Astrocyte (in vitro differentiated cells and primary cell): ENCODE data around the gene LCLAT1. TPM values are rescaled to one million over a fixed set of nuclear protein-coding genes. Genes with fewer than 3 reads are reported as not detected.

Experiments used
- DNase-seq: peaks from one replicate; pipeline ENCODE4 v3.0.0-alpha.2; 2010; ENCODE audit warnings: low read depth
- FAIRE-seq: peaks from 2 replicates; lab custom pipeline; 2011; peaks lifted over from hg19 to GRCh38; lab: Jason Lieb, UNC
- H2AFZ ChIP-seq: 2 replicates; pipeline ENCODE4 v1.6.0; 2012; ENCODE audit warnings: low read depth, low read length, inconsistent platforms
- H3K27ac ChIP-seq: 2 replicates; pipeline ENCODE4 v1.5.1; 2011; ENCODE audit warnings: low read depth, low read length, inconsistent platforms
- H3K27me3 ChIP-seq: 2 replicates; pipeline ENCODE4 v1.6.0; 2011; ENCODE audit warnings: low read length, inconsistent platforms; ENCODE audit not compliant: insufficient read depth
- H3K36me3 ChIP-seq: 2 replicates; pipeline ENCODE4 v1.5.1; 2011; ENCODE audit warnings: low read length, inconsistent platforms; ENCODE audit not compliant: insufficient read depth
- H3K4me1 ChIP-seq: 2 replicates; pipeline ENCODE4 v1.5.1; 2011; ENCODE audit warnings: low read length, inconsistent platforms; ENCODE audit not compliant: insufficient read depth
- H3K4me2 ChIP-seq: 2 replicates; pipeline ENCODE4 v1.6.0; 2012; ENCODE audit warnings: low read length, inconsistent platforms
- H3K4me3 ChIP-seq: 2 replicates; pipeline ENCODE4 v1.5.1; 2011; ENCODE audit warnings: low read depth, mild to moderate bottlenecking, low read length, inconsistent platforms; ENCODE audit not compliant: insufficient read depth
- H3K79me2 ChIP-seq: 2 replicates; pipeline ENCODE4 v1.6.0; 2012; ENCODE audit warnings: mild to moderate bottlenecking, low read length, inconsistent platforms; ENCODE audit not compliant: insufficient read depth
- H3K9ac ChIP-seq: 2 replicates; pipeline ENCODE4 v1.6.0; 2012; ENCODE audit warnings: mild to moderate bottlenecking, low read length, inconsistent platforms
- H3K9me3 ChIP-seq: 2 replicates; pipeline ENCODE4 v1.5.1; 2012; ENCODE audit warnings: low read depth, mild to moderate bottlenecking, low read length, inconsistent platforms; ENCODE audit not compliant: insufficient read depth
- H4K20me1 ChIP-seq: 2 replicates; pipeline ENCODE4 v1.6.0; 2012; ENCODE audit warnings: low read length, inconsistent platforms; ENCODE audit not compliant: insufficient read depth
- H3K27ac Mint-ChIP-seq: one replicate; pipeline ENCODE4 v1.8.0; 2021; ENCODE audit warnings: mild to moderate bottlenecking, mixed read lengths; ENCODE audit not compliant: unreplicated experiment
- H3K27me3 Mint-ChIP-seq: one replicate; pipeline ENCODE4 v1.8.0; 2021; ENCODE audit warnings: low read depth, mixed read lengths; ENCODE audit not compliant: unreplicated experiment
- H3K36me3 Mint-ChIP-seq: one replicate; pipeline ENCODE4 v1.8.0; 2021; ENCODE audit warnings: low read depth, mixed read lengths; ENCODE audit not compliant: unreplicated experiment
- H3K4me1 Mint-ChIP-seq: one replicate; pipeline ENCODE4 v1.8.0; 2021; ENCODE audit warnings: low read depth, mixed read lengths; ENCODE audit not compliant: unreplicated experiment
- H3K4me3 Mint-ChIP-seq: one replicate; pipeline ENCODE4 v1.8.0; 2021; ENCODE audit warnings: mild to moderate bottlenecking, moderate library complexity, mixed read lengths; ENCODE audit not compliant: unreplicated experiment
- H3K9me3 Mint-ChIP-seq: one replicate; pipeline ENCODE4 v1.8.0; 2021; ENCODE audit warnings: mild to moderate bottlenecking, mixed read lengths; ENCODE audit not compliant: unreplicated experiment
- CTCF ChIP-seq: IDR thresholded peaks from 2 replicates; pipeline ENCODE4 v1.5.1; 2011; ENCODE audit warnings: low read depth, mild to moderate bottlenecking, inconsistent platforms, low read length, moderate library complexity; ENCODE audit not compliant: insufficient read depth
- EZH2 ChIP-seq: IDR thresholded peaks from 2 replicates; pipeline ENCODE4 v1.6.1; 2012; ENCODE audit warnings: mild to moderate bottlenecking, low read length, inconsistent platforms; ENCODE audit not compliant: insufficient read depth
- total RNA-seq: library from RNA; stranded (reverse); gene quantifications from 2 replicates; pipeline ENCODE4 v1.2.1, GENCODE V29; 2021

The LCLAT1 gene
- total RNA-seq, 1 donor from 2014 or later: 17.5 TPM

- Histone ChIP-seq H3K9me3 (no peaks in the 10 kb centered on the region), H4K20me1 (peaks cover 19% of the 10 kb centered on the region), H3K79me2 (peaks cover 40% of the 10 kb centered on the region), H3K36me3 (no peaks in the 10 kb centered on the region), H3K27ac (no peak overlapping the region), H3K4me2 (no peak overlapping the region), H3K27me3 (no peaks in the 10 kb centered on the region), H3K9ac (no peak overlapping the region), H3K4me3 (no peak overlapping the region), H3K4me1 (no peaks in the 10 kb centered on the region), H2AFZ (no peak overlapping the region)
- H3K27ac Mint-ChIP-seq: no peak overlapping the region
- peaks cover 3% of the 10 kb centered on the region for H3K9me3 Mint-ChIP-seq
- FAIRE-seq: no peak
- no peak for DNase-seq
- TF ChIP-seq CTCF (no peak), EZH2 (no peak)
- H3K4me1 Mint-ChIP-seq: no peaks in the 10 kb centered on the region
- no peaks in the 10 kb centered on the region for H3K36me3 Mint-ChIP-seq
- H3K27me3 Mint-ChIP-seq: no peaks in the 10 kb centered on the region
- H3K4me3 Mint-ChIP-seq: no peak overlapping the region
Observed at GRCh38 chr2:30462131-30462857, 15.2 kb downstream of the LCLAT1 start.

GRCh38 chr2:30463535-30463934, 16.5 kb downstream of the LCLAT1 start:
- Histone ChIP-seq H3K36me3 (no peaks in the 10 kb centered on the region), H3K9me3 (no peaks in the 10 kb centered on the region), H3K4me3 (no peak overlapping the region), H4K20me1 (peaks cover 9% of the 10 kb centered on the region), H3K4me2 (no peak overlapping the region), H3K27me3 (no peaks in the 10 kb centered on the region), H3K4me1 (no peaks in the 10 kb centered on the region), H3K27ac (no peak overlapping the region), H3K9ac (no peak overlapping the region), H3K79me2 (peaks cover 35% of the 10 kb centered on the region), H2AFZ (no peak overlapping the region)
- no peaks in the 10 kb centered on the region for H3K27me3 Mint-ChIP-seq
- H3K36me3 Mint-ChIP-seq: no peaks in the 10 kb centered on the region
- DNase-seq (no peak), FAIRE-seq (no peak)
- TF ChIP-seq EZH2 (no peak), CTCF (no peak)
- H3K4me1 Mint-ChIP-seq: no peaks in the 10 kb centered on the region
- H3K27ac Mint-ChIP-seq: no peak overlapping the region
- no peaks in the 10 kb centered on the region for H3K9me3 Mint-ChIP-seq
- H3K4me3 Mint-ChIP-seq: no peak overlapping the region

- no peak overlapping the region for H3K9ac ChIP-seq
- Mint-ChIP-seq H3K27ac (no peak overlapping the region), H3K36me3 (no peaks in the 10 kb centered on the region), H3K4me3 (no peak overlapping the region), H3K27me3 (no peaks in the 10 kb centered on the region), H3K4me1 (no peaks in the 10 kb centered on the region), H3K9me3 (no peaks in the 10 kb centered on the region)
- H3K9me3 ChIP-seq: no peaks in the 10 kb centered on the region
- H4K20me1 ChIP-seq: peaks cover 4% of the 10 kb centered on the region
- no peak overlapping the region for H3K27ac ChIP-seq
- no peak overlapping the region for H3K4me2 ChIP-seq
- H3K4me3 ChIP-seq: no peak overlapping the region
- no peaks in the 10 kb centered on the region for H3K4me1 ChIP-seq
- FAIRE-seq (no peak), DNase-seq (no peak)
- TF ChIP-seq EZH2 (no peak), CTCF (no peak)
- H3K27me3 ChIP-seq: no peaks in the 10 kb centered on the region
- peaks cover 27% of the 10 kb centered on the region for H3K79me2 ChIP-seq
- no peak overlapping the region for H2AFZ ChIP-seq
- no peaks in the 10 kb centered on the region for H3K36me3 ChIP-seq
Observed at GRCh38 chr2:30464544-30465170, 17.6 kb downstream of the LCLAT1 start.
